HG03108 (cell line): ENCODE results near the gene GAL3ST3.
"Not testable (repeated sequence)": the region's sequence is repeated elsewhere in the genome, so short reads cannot be mapped to it uniquely, and the experiment has no call there.

Experiments used
- ATAC-seq: cut with Tn5 transposase; IDR thresholded peaks from one replicate; pipeline ENCODE4 v1.9.1; 2021; ENCODE audit warnings: moderate library complexity; ENCODE audit not compliant: unreplicated experiment

Gene GAL3ST3

DNA sequence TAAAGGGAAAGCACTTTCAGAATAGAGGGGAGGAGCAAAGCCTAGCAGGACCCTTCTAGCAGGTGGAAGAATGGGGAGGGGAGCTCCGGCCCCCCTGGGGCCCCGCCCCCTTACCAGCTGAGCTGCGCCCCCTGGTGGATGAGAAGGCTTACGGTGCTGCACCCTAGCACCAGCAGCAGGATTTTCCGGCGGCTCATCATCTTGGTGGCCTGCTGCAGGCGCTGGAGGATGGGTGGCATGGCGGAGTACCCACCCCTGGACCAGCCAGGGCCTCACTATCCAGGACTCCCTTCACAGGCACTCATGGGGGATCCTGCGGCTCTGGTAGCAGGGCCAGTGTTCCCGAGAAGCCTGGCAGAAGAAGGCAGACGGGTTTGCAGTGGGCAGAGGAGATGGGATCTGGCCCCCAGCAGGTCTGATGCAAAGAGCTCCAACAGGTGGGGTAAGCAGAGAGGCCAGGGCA, 3.8 kb downstream of the GAL3ST3 start:
- no peak for ATAC-seq

DNA sequence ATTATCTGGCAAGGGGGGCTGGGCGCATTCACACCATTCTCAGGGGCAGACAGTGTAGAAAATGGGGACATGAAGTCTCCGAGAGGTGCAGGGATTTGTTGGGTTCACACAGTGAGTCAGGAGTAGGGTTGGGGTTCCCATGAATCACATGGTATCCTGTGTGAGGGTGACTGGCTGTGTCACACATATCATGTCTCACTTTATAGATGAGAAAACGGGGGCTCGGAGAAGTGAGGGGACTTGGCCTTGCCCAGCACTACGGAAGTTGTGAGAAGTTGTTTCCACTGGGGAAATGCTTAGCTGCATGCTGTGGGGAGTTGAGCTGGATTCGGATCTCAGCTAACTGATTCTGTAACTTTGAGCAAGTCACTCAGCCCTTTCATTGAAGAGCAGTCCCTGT, 4.2 kb downstream of the GAL3ST3 start:
- ATAC-seq = no peak

DNA sequence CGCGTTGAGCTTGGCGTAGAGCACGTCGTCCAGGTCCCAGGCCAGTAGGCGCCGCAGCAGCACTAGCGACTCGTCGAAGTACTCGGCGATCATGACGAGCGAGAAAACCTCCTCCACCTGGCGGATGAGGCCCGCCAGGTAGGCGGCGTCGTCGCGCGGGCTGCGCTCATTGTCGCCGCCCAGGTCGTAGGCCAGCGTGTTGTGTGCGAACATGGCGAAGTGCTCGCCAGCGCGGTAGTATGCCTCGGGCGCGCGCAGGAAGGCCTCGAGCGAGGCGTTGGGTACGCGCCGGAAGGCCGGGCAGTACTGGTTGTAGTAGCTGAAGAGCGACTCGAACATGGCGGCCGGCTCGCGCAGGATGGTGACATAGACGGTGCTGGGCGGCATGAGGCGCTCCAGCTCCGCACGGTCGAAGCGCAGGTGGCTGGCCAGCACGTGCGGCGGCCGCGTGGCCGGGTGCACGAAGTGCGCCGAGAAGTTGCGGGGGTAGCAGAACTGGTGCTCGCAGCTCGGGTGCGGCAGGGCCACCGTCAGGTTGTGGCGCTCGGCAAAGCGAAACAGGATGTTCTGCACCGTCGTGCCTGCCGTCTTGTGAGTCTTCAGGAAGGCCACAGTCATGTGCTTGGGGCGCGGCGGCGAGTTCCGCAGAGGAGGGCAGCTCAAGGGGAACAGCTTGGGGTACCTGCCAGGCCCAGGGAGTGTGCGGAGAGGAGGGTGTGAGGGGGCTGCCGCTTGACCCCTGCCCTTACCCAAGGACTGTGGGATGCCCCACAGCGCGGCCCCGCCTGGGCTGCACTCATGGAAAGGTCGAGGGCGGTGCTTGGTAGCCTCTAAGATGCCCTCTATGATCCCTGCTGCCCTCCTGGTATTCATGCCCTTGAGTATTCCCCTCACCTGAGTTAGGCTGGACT, 5.7 kb downstream of the GAL3ST3 start:
- no peak for ATAC-seq

DNA sequence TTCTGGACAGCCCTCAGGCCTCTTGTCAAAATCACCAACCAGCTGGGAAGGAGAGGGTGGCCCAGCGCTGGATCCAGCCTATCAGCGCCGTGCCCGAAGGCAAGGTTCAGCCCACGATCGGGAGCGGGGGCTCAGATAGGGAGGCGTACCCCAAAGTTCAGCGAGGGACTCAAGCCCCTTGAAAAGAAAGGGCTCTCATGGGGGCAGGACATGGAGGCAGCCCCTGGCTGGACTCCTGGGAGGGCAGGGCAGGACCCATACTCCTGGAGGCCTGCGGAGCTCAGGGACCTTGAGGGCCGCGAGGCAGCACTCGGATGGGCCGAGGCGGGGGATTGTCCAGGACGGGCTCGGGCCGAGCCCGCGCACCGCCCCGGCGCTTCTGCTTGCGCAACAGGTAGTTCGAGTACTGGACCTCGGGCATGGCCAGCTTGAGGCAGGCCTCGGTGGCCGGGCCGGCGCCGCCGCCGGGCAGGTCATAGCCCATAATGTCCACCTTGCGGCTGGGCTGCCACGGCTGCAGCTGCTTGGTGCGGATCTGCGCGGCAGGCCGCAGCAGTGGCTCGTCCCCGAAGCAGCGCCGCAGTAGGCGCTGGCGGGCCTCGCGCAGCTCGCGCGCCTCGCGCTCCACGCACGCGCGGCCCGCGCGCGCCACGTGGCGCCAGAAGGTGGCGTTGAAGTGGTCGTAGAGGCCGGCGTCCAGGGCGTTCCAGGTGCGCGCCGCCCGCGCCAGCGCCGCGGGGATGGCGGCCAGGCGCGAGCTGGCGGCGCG, 6.5 kb downstream of the GAL3ST3 start:
- ATAC-seq = no peak

DNA sequence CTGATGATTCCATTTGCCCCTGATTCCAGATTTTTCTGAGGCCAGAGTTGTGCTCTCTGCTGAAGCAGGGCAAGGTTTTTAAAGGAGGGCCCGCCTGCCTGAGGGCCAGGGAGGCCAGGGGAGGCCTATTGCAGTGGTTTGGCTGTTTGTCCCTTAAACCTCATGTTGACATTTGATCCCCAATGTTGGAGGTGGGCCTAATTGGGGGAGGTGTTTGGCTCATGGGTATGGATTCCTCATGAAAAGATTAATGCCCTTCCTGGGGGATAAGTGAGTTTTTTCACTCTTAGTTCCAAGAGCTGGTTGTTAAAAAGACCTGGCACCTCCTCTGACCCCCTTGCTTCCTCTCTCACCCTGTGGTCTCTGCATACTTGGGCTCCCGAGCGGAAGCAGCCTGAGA, 9.2 kb downstream of the GAL3ST3 start:
- ATAC-seq = no peak

DNA sequence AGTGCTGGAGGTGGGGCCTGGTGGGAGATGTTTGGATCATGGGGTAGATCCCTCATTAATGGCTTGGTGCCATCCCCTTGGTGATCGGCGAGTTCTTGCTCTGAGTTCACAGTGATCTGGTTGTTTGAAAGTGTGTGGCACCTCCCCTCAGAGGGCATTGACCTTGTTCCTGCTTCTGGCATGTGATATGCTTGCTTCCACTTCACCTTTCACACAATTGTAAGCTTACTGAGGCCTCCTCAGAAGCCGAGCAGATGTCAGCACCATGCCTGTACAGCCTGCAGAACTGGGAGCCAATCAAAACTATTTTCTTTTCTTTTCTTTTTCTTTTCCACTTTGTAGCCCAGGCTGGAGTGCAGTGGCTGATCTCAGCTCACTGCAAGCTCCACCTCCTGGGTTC, 11.6 kb downstream of the GAL3ST3 start:
- ATAC-seq = no peak

DNA sequence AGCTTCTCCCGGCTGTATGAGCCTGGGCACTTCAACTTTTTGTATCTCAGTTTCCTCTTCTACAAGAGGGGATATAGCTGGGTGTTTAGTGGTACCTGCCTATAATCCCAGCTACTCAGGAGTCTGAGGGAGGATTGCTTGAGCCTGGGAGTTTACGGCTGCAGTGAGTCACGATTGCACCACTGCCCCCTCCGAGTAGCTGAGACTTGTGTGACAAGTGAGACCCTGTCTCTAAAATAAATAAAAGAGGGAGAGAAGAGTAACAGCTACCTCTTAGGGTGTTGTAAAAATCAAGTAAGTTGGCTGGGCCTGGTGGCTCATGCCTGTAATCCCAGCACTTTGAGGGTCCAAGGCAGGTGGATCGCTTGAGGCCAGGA, 12.6 kb downstream of the GAL3ST3 start:
- no peak for ATAC-seq

DNA sequence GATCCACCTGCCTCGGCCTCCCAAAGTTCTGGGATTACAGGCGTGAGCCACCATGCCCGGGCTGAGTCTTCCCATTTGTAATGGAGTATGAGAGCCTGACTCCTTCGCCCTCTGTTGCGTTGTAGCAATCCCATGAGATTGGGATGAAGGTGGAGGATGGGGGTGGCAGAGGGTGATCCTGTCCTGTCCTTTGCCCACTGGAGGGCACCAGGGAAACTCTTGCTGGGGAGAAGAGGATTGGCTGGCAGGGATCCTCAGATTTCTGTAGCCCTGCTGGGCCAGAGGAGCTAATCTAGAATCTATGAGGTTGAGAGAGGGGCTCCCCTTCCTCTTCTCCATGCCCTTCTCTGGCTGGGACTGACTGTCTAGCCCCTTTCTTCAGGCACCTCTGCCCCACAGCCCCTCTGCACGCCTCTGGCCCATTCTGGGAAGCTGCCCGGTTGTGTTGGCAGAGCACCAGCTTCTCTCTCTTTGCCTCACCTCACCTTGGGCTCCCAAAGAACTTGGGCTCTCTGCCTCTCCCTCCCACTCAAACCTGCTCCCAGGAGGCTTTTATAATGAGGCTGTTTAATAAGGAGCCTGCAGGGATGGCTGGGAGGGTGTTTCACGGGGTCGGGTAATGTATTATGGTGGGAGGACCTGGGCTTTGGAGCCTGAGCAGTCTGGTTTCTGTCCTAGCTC, 13.2 kb downstream of the GAL3ST3 start:
- no peak for ATAC-seq

DNA sequence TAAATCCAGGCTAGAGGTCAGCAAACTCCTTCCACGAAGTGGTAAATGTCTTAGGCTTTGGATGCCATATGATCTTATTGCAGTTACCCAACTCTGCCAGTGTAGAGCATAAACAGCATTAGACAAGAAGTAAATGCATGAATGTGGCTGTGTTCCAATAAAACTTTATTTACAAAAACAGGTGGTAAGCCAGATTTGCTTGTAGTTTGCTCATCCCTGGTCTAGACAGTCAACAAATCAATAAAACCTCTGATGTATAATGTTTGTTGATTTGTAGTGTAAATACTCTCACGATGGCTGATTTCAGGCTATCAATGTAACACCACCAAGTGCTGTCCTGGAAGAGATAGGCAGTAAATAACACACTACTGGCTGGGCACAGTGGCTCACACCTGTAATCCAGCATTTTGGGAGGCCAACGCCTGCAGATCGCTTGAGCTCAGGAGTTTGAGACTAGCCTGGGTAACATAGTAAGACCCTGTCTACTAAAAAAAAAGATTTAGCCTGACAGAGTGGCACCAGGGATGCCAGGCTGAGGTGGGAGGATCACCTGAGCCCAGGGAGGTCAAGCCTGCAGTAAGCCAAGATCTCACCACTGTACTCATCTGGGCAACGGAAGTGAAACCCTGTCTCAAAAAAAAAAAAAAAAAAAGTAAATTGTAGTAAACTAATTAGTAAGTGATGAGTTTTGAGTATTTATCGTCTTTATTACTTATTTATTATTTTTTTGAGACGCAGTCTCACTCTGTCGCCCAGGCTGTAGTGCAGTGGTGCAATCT, 15.8 kb downstream of the GAL3ST3 start:
- no peak for ATAC-seq

DNA sequence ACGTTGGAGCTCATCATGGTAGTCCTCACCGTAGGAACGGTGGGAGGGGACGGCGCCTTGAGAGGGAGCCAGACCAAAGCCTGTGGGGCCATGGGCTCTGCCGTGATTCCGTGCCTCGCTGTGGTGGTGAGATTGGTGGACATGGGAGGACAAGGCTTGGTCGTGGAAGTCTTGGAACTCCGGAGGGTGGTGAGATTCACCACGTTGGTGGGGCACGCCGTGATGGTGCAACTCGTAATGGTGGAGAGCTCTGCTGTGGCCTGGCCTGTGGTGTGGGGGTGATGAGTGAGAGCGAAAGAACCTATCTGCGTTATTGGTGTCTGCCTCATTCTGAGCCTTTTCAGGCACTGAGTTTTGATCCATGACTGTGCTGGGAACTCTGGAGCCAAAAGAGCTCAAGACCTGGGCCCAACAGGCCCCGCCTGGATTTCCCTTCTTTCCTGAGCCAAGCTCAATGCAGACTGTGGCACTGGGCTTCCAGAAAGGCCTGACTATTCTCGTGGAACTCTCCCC, 22.9 kb downstream of the GAL3ST3 start, which contains the start of gene CATSPER1:
Gene CATSPER1, minus strand, starts transcription at position 463 of the 513 bp plus-strand sequence. Its CDS starts 100 bp downstream, at position 363.
- no peak for ATAC-seq

DNA sequence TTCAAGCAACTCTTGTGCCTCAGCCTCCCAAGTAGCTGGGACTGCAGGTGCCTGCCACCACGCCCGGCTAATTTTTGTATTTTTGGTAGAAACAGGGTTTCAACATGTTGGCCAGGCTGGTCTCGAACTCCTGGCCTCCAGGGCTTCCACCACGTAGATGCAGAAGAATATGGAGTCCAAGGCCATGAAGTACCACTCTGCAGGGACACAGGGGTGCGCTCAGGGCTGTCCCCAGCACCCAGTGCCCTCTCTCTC, 25.8 kb downstream of the GAL3ST3 start:
- ATAC-seq = not testable (repeated sequence)

DNA sequence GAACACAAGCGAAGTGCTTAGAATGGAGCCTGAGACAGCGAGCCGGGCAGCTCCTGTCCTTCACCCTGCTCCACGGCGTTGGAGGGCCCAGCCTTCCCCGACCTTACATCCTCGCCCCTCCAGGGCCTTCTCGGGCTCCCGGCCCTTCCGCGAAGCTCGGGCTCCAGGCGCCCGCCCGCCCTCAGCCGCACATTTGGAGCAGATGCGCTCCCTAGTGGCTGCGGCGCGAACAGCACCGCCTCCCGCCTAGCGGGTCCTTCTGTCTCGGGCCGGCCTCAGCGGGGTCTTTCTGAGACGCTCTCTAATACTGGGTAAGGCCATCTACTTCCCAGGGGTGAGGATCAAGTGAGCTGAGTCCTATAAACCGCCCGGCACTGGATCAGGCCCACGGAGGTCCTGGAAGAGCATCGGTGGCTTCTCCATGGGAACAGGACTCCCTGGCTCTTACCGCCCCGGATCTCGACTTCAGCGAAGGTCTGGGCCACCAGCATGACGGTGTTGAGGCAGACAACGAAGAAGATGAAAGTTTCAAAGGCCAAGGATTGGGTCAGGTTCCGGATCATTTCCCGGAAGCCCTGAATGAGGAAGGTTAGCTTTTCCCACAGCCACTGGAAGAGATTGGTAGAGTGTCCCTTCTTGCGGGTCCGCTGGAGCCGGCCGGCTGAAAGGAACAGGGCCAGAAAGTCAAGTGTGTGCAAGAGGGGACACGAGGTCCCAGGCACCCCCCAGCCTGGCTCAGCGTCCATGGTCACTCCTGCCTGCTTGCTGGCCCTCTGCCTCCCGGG, 26.4 kb downstream of the GAL3ST3 start:
- no peak for ATAC-seq

DNA sequence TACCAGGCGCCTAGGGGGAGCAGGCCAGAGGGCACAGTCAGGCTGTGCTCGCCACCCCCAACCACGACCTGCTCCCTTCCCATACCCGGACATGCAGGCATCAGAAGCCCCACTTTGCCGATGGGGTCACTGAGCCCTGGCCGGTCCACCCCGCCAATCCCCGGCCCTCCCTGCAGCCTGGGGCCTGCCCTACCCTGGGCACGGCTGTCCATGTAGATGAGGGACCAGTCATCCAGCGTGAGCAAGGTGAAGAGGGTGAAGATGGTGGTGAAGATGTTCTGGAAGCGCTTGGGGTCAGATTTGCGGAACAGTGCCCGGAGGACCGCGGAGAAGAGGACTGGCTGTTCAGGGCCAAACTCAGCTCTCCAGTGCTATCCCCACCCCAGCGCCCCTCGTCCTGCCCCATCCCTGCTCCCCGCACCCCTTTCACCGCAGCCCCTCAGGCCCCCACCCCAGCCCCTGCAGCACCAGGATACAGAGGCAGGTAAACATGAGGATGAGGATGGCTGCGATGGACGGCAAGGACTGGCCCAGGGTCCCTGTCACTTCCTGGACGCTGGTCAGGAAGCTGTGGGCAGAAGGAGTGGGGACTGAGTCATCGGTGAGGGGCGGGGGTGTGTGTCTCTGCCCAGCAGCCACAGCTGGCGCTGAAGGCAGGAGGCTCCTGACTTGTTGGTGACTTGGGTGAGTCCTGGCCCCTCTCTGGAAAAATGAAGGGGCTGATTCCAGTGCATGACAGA, 28.2 kb downstream of the GAL3ST3 start:
- no peak for ATAC-seq

DNA sequence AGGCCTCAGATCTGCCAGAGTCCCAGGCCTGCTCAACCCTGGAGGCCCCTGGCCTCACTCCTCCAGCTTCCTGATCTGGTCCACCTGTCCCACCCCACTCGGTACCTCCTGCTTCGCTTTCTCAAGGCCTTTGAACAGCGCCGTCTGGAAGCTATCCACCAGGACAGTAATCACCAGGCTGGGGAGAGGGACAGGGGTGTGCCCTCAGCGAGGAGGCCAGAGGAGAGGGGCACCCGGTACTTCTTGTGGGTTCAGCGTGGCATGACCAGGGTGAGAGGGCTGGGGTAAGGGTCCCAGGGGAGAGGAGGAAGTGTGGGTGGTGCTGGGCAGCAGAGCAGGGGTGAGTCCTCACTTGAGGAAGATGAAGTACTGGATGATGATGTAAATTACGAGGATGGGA, 28.7 kb downstream of the GAL3ST3 start:
- ATAC-seq = no peak

DNA sequence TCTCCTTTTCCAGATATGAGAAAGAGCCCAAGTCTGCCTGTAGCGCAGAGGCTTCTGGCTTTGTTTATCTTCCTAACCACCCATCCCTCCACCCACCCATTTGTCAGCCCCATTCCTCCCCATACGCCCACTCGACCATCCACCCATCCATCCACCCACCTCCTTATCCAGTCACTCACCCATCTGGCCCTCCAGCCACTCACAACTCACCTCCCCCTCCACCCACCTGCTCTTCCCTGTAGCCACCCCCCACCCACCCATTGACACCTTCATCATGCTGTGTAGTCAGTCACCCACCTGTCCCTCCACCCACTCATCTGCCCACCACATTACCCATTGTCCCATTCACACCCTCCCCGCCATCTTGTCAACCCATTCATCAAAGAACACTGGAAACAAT, 31.6 kb downstream of the GAL3ST3 start:
- ATAC-seq = no peak

DNA sequence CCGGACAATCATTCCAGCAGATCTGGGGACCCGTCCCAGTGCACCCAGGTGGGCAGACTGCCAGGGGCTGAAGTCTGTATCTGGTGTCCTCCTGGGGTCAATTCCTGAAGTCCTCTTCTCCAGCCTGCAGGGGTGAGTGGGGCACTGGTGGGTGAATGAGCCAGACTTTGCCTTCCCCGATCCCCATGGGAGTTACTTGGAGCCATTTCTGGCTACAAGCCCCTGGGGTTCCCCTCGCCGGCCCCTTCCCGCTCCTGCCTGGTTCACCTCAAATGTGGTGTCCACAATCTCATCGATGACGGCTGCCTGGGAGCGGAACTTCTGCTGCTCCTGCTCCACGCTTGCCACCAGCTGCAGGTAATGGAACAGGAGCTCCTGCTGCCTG, 32.2 kb downstream of the GAL3ST3 start:
- no peak for ATAC-seq

DNA sequence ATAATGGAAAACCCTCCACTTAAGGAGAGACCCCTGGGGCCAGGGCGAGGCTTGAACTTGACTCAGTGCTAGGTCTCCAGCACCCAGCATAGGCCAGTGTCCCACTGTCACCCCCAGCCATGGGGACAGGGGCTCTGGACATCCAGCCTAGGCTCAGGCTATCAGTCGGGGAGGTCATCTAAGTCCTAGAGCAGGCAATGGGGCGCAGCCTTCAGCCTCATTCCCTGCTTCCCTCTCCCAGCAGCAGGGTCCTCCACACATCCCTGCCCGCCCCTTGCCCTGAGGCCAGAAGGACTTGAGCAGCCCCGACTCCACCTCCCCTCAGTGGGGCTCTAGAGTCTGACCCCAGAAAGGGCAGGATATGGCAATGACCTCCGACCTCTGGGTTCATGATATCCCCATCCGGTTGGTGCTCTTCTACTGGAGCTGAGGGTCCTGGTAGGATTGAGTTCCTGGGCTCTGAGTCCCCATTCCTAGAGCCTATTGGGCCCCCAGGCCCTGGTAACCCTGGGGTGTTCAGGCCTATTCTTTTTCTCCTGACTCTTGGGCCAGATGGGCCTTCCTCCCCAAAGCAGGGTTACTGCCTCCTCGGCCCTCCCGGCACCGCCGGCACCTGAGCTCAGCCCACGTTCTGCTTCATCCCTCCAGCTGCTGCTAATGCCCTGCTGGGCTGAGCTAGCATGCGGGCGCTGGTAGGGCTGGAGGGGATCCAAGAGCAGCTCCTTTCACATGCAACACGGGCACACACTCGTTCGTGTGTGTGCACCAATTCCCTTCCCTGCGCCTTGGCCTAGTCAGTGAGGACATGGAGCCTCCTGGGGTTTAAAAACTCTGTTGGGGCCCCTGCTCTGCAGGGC, 32.8 kb downstream of the GAL3ST3 start:
- no peak for ATAC-seq

DNA sequence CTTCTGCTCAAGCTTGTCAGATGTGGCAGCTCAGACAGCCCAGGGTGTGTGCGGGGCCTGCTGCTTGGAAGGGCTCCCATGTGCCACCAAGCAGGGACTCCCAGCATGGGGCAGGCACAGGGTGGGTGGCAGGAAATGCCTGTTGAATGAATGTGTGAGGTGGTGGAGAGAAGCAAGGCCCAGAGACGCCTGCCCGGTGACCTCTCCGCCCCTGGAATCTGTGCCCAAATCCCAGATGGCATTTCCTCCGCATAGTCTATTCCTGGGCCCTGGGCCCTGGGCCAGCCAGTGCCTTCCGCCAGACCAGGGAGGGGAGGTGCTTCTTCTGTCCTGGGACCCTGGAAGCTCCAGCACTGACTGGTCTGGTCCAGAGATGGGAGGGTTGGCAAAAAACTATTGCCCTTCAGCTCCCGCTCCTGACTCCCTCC, 33.5 kb downstream of the GAL3ST3 start:
- ATAC-seq = no peak
